NCI-H1105 (cell line): Measurements from ENCODE around the gene COL6A3.

Source experiments
- DNase-seq: peaks from one replicate; lab custom pipeline; 2025; lab: John Stamatoyannopoulos, UW

Gene COL6A3

GRCh38 chr2:237345891-237346640, 67.9 kb downstream of the COL6A3 start:
- no peak for DNase-seq

GRCh38 chr2:237345411-237345810, 68.6 kb downstream of the COL6A3 start:
- DNase-seq, result no peak

- DNase-seq, result no peak
These were observed 69.0 kb downstream of the COL6A3 start for GRCh38 chr2:237344942-237345341.

GRCh38 chr2:237343993-237344392, 70.0 kb downstream of the COL6A3 start:
- DNase-seq, result no peak

GRCh38 chr2:237341872-237342271, 72.1 kb downstream of the COL6A3 start:
- DNase-seq, result no peak

GRCh38 chr2:237337586-237337985, 76.4 kb downstream of the COL6A3 start:
- no peak for DNase-seq

GRCh38 chr2:237336131-237336530, 77.8 kb downstream of the COL6A3 start:
- no peak for DNase-seq

- no peak for DNase-seq
These were observed 80.2 kb downstream of the COL6A3 start for GRCh38 chr2:237333748-237334147.

- no peak for DNase-seq
These were observed 83.4 kb downstream of the COL6A3 start for GRCh38 chr2:237330541-237330940.

- DNase-seq, result no peak
These were observed 86.6 kb downstream of the COL6A3 start for GRCh38 chr2:237327175-237327950.

- DNase-seq, result no peak
These were observed 87.4 kb downstream of the COL6A3 start for GRCh38 chr2:237326266-237327171.

- DNase-seq, result no peak
These were observed 89.1 kb downstream of the COL6A3 start for GRCh38 chr2:237324837-237325236.

GRCh38 chr2:237324405-237324831, 89.5 kb downstream of the COL6A3 start:
- no peak for DNase-seq

GRCh38 chr2:237323656-237324055, 90.3 kb downstream of the COL6A3 start:
- no peak for DNase-seq

GRCh38 chr2:237322564-237322963, 91.4 kb downstream of the COL6A3 start:
- no peak for DNase-seq

GRCh38 chr2:237321746-237322145, 92.2 kb downstream of the COL6A3 start:
- no peak for DNase-seq

- DNase-seq, result no peak
These were observed 93.0 kb downstream of the COL6A3 start for GRCh38 chr2:237320801-237321560.

- DNase-seq, result no peak
These were observed 94.1 kb downstream of the COL6A3 start for GRCh38 chr2:237319887-237320286.

- no peak for DNase-seq
These were observed 94.7 kb downstream of the COL6A3 start for GRCh38 chr2:237319086-237319820.

GRCh38 chr2:237316339-237316738, 97.6 kb downstream of the COL6A3 start:
- no peak for DNase-seq

GRCh38 chr2:237315829-237316225, 98.1 kb downstream of the COL6A3 start:
- no peak for DNase-seq
